HG03039 (cell line): ENCODE data around the gene CLPTM1L.

Source experiments
- ATAC-seq: cut with Tn5 transposase; IDR thresholded peaks from one replicate; pipeline ENCODE4 v1.9.1; 2021; ENCODE audit warnings: mild to moderate bottlenecking, moderate library complexity; ENCODE audit not compliant: unreplicated experiment

Gene CLPTM1L, protein sequence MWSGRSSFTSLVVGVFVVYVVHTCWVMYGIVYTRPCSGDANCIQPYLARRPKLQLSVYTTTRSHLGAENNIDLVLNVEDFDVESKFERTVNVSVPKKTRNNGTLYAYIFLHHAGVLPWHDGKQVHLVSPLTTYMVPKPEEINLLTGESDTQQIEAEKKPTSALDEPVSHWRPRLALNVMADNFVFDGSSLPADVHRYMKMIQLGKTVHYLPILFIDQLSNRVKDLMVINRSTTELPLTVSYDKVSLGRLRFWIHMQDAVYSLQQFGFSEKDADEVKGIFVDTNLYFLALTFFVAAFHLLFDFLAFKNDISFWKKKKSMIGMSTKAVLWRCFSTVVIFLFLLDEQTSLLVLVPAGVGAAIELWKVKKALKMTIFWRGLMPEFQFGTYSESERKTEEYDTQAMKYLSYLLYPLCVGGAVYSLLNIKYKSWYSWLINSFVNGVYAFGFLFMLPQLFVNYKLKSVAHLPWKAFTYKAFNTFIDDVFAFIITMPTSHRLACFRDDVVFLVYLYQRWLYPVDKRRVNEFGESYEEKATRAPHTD

DNA sequence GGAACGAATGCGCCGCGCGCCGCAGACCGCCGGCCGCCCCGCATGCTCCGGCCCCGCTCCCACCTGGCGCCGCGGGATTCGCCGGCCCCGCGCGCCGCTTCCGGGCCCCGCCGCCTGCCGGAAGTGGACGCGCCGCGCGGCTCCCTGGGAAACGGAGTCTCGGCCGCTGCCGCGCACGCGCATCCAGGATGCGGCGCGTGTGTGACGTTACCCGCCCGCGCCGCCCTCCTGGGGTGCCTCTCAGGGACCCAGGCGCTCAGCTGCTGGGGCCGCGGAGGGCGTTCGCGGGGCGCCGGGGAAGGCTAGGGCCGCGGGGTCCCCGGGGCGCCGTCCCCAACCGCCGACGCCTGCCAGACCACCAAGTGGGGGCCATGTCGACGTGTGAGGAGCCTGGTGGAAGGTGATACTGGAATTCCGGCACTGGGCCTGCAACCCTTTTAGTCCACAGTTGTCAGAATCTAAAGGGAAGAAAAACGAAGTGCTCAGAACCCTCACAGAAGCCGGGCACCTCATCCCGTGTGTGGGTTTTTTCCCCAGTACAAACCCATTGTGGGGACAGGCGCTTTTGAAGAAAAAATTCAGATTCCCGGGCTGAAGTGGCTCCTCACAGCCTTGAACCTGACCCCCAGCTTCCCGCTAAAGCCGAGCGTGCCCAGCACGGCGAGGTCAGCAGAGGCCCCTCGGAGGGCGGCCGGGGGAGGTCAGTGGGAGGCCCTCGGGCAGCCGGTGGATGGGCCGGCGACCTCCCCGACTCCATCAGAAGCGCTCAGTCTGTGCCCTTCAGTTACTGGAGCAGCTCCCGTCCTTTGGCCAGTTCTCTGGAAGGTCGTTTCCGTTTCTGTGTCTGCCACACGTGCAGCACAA, at the start of gene CLPTM1L:
Gene CLPTM1L (minus strand): TSS at position 125 of the 864 bp plus-strand sequence. CDS start 258 bp downstream, outside the sequence.
- ATAC-seq: peak; percentile 67

DNA sequence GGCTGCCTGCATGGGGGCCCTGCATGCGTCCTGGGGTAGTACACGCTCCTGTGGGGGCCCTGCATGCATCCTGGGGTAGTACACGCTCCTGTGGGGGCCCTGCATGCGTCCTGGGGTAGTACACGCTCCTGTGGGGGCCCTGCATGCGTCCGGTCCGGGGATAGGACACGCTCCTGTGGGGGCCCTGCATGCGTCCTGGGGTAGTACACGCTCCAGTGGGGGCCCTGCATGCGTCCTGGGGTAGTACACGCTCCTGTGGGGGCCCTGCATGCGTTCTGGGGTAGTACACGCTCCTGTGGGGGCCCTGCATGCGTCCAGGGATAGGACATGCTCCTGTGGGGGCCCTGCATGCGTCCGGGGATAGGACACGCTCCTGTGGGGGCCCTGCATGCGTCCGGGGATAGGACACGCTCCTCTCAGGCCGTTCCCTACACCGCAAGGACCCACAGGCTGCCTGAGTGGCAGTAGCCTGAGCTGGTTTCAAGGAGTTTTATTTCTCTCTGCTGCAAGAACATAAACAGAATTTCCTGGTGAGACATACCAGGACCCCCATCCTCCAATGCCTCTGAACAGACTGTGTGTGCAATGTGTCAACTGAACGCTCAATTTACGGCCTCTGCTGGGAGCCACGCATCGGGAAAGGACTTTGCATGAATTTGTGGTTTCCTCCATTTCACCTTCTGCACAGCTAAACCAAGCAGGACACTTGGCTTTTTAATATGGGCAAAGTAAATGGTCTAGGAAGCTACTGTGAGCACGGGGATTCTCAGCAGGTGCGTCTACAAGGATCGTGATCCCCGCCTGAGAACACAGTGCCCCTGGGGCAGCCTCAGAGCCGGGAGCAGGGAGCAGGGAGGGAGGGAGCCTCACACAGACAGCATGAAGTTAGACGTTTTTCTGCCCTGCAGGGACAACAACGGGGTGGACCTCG, 48.9 kb upstream of the CLPTM1L start:
- ATAC-seq: no peak

DNA sequence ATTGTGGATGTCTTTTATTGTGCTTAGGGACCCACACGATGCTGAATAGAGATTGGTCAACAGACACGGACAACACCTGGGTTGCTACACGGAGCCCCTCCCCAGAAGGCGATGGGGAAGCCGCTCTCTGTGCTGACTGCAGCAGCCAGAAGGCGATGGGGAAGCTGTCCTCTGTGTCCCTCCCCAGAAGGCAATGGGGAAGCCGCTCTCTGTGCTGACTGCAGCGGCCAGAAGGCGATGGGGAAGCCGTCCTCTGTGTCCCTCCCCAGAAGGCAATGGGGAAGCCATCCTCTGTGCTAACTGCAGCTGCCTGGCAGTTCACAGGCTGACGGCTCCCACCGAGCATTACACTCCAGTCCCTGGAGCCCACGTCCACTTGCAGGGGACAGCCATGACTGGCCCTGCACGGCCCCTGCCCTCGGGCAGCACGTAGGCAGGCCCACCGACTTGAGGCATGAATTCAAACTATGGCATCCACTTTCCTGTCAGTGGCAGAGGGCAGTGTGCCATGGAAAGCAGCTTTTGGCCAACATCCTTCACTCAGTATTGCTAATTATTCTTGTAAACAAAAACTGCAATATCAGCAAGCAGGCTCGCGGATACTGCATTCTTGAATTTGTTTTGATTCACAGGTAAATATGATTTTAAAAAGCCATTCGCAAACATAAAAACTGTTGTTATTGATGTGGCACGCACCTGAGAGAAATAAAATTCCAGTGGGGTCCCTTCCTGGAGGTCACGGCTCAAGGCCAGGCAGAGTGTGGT, 48.1 kb upstream of the CLPTM1L start:
- ATAC-seq: no peak

DNA sequence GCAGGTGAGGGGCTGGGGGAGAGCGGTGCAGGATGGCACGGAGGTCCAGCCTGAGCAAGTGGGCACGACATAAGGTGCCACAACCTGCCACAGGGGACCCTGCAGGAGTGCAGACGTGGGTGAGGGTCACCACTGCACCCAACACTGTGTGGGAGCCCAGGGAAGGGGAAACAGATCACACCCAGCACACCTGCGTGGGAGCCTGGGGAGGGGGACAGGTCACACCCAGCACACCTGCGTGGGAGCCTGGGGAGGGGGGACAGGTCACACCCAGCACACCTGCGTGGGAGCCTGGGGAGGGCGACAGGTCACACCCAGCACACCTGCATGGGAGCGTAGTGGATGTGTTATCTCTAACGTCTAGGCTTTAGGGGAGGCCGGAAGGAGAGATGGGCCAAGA, 47.4 kb upstream of the CLPTM1L start:
- no peak for ATAC-seq

DNA sequence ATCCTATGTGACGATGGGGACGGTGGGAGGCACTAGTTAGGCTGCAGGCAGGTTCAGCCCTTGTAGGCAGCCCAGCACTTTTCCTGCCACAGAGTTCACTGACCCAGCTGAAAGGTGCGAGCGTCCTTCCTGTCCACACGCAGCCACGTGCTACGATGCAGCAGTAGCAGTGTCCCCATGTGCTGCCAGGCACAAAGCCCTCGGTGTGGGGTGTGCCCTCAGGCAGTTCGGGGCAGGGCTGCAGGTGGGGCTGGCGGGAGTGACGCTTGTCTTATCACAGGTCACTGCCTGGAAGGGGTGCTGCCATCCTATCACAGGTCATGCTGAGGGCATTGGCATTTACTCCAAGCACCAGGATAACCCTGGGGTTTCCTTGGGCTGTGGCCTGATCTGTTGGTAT, 46.8 kb upstream of the CLPTM1L start:
- ATAC-seq: no peak

DNA sequence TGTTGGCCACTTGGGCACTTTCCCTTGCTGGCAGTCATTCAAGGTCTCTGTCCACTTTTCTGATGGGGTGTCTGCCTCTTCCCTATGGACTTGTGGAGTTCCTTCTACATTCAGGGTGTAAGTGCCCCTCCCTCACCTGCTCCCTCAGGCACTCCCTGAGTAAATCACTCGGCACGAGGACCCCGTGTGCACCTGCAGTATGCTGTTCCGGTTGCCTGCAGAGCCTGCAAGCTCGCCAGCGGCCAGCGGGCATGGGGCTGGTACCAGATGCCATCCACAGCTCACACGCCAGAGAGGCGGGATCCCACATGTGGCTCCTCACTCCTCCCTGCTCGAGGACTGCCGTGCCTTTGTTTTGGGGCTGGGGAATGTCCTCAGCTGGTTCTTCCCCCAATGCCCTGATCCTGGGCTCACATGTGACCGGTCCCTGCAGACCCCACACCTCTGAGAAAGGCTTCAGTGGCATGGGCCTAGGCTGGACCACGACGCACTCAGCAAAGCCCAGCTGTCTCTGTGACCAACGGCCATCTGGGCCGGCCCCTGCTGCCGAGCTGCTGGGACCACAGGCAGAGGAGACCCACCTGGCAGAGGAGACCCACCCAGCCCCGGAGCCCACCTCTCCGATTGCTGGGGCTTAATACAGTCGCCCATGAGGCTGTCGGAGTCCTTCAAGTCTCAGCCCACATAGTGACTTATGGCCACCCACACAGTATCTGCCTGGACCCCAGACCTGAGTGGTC, 46.1 kb upstream of the CLPTM1L start:
- ATAC-seq: no peak

DNA sequence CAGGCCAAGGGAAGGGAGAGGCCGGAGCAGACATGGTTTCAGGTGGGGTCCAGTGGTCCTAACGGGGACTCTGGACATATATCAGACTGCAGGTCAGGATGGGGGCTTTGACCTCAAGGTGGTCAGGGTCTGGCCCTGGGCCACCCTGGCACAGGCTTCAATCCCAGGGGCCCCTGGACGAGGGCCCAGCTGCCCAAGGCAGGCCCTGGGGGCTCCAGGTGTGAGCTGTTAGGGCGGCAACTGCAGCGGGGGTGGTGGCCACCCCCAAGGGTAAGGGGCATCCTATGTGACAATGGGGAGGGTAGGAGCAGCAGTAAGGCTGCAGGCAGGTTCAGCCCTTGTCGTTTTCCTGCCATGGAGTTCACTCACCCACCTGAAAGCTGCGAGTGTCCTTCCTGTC, 45.4 kb upstream of the CLPTM1L start:
- no peak for ATAC-seq

DNA sequence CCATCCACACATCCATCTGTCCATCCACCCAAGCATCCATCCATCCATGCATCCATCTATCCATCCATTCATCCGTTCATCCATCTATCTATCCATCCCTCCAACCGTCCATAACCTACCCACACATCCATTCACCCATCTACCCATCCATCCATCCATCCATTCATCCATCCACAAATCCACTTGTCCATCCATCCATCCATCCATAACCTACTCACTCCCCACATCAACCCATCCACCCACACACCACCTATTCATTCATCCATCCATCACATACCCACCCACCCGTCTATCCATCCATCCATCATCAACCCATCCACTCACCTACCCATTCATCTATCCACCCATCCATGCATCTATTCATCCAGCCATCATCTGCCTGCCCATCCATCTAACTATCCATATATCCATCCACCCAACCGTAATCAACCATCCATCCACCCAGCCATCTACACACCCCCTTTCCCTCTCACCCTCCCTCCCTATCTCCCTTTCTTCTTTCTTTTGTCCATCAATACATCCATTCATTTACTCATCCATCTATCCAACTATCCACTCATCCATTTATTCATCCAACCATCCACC, 43.6 kb upstream of the CLPTM1L start:
- no peak for ATAC-seq

DNA sequence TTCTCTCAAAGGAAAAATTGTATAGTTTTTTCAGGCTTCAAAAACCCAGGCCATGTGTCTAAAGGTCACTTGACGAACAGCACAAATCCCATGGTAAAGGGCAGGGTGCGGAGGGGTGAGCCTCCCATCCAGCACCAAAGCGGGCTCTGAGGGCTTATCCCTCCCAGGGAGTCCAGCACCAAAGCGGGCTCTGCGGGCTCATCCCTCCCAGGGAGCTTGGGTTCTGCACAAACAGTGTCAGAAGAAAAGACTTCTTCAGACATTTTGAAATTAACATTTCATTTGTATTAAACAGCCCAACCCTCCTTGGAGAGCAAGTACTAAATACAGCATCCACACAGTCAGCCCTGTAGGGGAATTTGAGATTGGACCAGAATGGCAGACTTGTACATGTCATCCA, 43.0 kb upstream of the CLPTM1L start:
- no peak for ATAC-seq

DNA sequence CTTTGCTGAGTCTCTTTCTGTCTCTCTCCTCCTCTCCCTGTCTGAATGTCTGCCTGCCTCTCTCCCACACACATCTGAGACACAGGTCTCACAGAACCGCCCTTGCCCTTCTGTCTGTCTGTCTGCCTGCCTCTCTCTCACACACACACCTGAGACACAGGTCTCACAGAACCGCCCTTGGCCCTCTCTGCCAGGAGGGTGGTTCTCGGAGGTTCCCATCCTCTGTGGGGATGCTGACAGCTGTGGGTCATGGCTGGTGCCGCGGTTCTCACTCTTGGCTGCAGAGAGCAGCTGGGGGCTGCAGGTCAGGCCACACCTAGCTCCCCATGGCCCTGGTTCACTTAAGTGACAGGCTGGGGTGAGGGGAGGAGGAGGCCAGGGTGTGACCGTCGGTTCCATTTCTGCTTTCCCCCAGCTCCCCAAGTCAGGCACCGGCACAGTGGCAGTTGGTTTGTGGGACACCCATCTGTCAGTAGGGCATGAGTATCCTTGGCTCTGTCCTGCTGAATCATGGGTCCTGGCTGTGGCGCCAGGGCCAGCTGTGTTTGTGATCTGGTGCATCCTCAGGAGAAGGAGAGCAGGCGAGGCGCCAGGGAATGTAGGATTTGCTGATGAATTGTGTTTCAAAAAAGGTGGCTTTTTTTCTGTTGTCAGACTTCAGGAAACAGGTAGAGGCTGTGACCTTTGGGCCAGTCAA, 42.3 kb upstream of the CLPTM1L start:
- ATAC-seq: no peak

DNA sequence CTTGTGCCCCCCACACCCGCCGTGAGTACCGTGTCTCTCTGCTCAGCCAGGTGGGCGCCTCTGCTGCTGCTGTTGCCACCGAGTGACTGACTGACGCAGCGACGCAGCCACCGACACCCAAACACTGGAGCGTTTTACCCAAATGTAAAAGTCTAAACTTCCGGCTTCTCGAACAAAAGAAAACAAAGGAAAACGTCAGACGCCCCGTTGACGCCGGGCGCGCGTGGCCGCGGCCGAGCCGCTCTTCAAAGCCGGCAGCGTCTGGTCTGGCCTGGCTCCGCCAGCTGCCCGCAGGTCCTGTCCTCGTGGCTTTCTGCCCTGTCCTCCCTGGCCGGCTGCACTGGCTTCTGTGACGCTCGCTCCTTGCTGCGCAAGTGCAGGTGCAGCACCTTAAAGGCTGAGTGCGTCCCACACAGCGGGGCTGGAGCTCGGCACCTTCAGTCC, 41.4 kb upstream of the CLPTM1L start:
- peak; percentile 23 for ATAC-seq

DNA sequence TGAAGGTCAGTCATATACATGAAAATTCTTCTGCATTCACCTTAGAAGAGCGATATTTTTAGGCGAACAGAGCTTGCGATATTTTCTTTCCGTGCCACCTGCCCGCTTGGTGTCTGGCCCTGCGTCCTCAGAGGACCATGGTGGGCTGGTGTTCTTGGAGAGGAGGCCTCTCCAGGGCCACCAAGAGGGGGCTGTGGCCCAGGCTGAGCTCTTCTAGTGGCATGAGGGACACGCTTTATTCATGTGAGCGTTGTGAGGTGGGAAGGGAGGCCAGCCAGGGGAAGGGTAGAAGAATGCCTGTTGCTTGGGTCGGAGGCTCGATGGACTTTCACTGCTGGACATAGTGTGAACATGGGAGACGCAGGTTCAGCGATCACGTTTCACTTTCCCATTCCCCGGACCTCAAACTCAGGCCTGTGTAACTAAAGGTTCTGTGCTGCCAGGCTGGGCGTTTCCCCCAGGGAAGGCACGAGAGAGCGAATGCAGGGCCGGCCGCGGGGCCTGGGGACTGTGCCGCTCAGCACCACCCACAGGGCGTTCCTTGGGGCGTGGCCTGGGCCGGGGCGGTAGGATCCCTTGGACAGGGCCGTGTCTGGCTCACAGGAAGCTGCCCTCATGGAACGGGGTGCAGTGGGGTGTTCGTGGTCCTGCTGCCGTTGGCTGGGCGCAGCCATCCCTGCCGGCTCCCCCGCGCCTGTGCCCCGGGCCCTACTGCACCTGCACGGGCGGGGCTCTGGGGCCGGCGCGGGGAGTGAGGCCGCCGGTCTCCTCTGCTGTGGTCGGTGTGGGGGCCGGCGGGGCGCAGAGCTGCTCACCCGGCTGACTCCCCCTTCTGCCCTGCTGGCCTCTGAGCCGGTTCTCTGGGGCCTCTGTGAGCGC, 40.7 kb upstream of the CLPTM1L start:
- peak; percentile 92 for ATAC-seq

DNA sequence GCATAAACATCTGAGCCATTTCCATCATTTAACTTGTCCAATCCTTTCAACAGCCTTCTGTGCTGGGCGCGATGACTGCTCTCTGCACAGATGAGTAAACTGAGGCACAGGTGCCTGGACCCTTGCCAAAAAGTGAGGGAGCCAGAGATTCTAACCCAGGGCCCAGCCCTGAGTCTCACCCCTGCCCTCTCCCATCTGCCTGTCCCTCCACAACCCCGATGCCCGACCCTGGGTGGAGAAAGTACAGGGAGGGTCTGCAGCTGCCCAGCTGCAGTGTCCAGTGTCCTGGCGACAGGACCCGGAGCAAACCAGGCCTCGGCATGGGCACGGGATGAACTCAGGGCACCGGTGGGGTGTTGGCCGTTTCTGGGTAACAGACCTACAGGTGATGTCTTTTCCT, 39.6 kb upstream of the CLPTM1L start:
- ATAC-seq: no peak

DNA sequence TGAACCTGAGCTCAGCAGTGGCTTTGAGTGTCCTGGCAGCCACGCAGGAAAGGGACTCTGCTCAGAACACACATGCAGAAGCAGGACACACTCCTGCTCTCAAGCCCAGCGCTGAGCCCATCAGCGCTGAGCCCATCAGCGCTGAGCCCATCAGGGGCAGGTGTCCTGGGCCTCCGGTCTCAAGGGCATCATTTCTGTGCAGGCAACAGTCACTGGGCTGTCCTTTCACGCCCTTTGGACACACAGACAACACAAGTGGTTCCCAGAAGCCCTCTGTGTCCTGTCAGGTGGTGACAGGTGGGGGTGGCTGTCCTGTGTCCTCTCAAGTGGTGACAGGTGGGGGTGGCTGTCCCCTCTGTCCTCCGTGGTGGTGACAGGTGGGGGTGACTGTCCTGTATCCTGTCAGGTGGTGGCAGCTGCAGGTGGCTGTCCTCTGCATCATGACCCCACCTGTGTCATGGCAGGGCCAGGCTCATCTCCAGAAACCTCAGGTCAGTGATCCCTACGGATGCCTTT, 39.0 kb upstream of the CLPTM1L start:
- ATAC-seq: no peak

DNA sequence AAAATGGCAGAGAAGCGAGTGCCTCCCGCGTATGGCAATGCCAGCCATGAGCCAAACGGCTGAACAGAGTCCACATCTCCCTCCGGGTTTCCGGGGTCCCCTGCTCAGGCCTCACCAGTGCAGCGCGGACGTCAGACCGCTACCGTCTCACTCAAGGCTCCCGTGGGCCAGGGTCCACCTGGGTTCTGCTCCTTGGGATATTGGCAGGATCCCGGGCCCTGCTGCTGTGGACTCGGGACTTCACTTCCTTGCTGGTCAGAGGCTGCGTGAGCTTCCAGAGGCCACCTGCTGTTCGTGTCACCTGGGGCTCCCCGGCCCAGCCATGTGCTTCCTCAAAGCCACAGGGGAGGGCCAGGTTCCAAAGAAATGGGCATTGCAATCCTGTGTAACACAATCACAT, 38.4 kb upstream of the CLPTM1L start:
- no peak for ATAC-seq

DNA sequence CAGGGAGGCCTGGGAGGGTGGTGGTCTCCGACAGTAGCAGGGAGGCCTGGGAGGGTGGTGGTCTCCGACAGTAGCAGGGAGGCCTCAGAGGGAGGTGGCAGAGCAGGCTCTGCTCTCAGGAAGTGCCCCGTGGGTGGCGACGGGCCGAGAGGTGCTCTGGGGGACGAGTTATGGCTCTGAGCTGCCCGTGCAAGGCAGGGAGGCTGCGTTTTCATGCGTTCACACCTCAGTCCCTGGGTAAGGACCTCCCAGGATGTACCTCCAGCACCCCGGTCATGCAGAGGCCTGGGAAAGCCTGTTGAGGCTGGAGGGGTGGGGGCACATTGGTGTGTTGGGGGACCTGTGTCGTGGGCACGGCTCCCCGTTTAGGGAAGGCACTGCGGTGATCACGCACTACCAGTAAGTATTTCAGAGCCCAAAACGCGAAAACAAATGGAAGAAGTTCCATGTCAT, 37.4 kb upstream of the CLPTM1L start:
- ATAC-seq: no peak
